HepG2 (cell line): ENCODE results near the gene TTC8. TPM values are rescaled to one million over a fixed set of nuclear protein-coding genes. Genes with fewer than 3 reads are reported as not detected.

Source experiments
- ATAC-seq: fragments of 200-7000 bp; cut with Tn5 transposase; 3 replicates; pipeline ENCODE4 v1.9.1; 2020; ENCODE audit warnings: mild to moderate bottlenecking, moderate library complexity
- BruUV-seq: library from RNA; stranded (reverse); fragments of 400-500 nt; replicated peaks from 2 replicates; lab custom pipeline; 2021; lab: Mats Ljungman, UMichigan
- CTCF ChIA-PET: fragments of 300-600 bp; formaldehyde crosslinking; extraction: SDS; loops from one replicate; lab custom pipeline; 2021; ENCODE audit warnings: low total read pairs, inconsistent platforms, low intra/inter-chr PET ratio; lab: Yijun Ruan, JAX
- POLR2A ChIA-PET: fragments of 350-600 bp; sonication (Branson Sonifier 250); formaldehyde crosslinking; loops from one replicate; lab custom pipeline; 2020; ENCODE audit warnings: antibody characterized with exemption, inconsistent platforms; lab: Yijun Ruan, JAX
- DNase-seq: peaks from one replicate; pipeline ENCODE4 v3.0.0-alpha.2; 2015; ENCODE audit warnings: low spot score
- FAIRE-seq: peaks from 3 replicates; lab custom pipeline; 2011; peaks lifted over from hg19 to GRCh38; lab: Jason Lieb, UNC
- H2AFZ ChIP-seq: one replicate; pipeline ENCODE4 v1.6.1; 2011; ENCODE audit warnings: low read length, inconsistent platforms
- H3K27ac ChIP-seq: fragments of 300-600 bp; 3 replicates; pipeline ENCODE4 v1.8.0; 2011; ENCODE audit warnings: mixed run types, mild to moderate bottlenecking, mixed read lengths, low read length, inconsistent platforms; ENCODE audit not compliant: insufficient read depth; ENCODE audit errors: extremely low read length
- H3K27me3 ChIP-seq, 2 experiments: fragments of 200-600 bp in 1 of 2; 2 replicates in 1 of 2; 3 replicates in 1 of 2; pipeline versions ENCODE4 v1.6.0 to v1.8.0; 2011; ENCODE audit warnings: low read length in 2 of 2, mild to moderate bottlenecking in 2 of 2, moderate library complexity in 2 of 2, inconsistent platforms in 1 of 2; ENCODE audit not compliant: insufficient read depth in 2 of 2, control insufficient read depth in 1 of 2
- H3K36me3 ChIP-seq, 2 experiments: fragments of 200-600 bp in 1 of 2; replicated peaks in 1 of 2; 2 replicates in 1 of 2; 3 replicates in 1 of 2; pipeline versions ENCODE4 v1.5.1 to v1.8.0; 2011; ENCODE audit warnings: low read length in 2 of 2, inconsistent platforms in 1 of 2; ENCODE audit not compliant: insufficient read depth in 2 of 2, control insufficient read depth in 1 of 2
- H3K4me1 ChIP-seq: 2 replicates; pipeline ENCODE4 v1.5.1; 2012; ENCODE audit warnings: low read length, inconsistent platforms; ENCODE audit not compliant: insufficient read depth
- H3K4me2 ChIP-seq: 2 replicates; pipeline ENCODE4 v1.6.0; 2011; ENCODE audit warnings: low read depth, low read length, inconsistent platforms
- H3K4me3 ChIP-seq, 3 experiments: fragments of 200-600 bp in 1 of 3; sonication (generic), shearing (Covaris generic) in 1 of 3; replicated peaks in 1 of 3; 2 replicates each; pipeline ENCODE4 v1.5.1; 2011 to 2016; ENCODE audit warnings: low read length in 3 of 3, inconsistent platforms in 2 of 3, low read depth in 2 of 3, mild to moderate bottlenecking in 2 of 3, control low read depth in 1 of 3, mixed read lengths in 1 of 3; ENCODE audit not compliant: insufficient read depth in 1 of 3
- H3K79me2 ChIP-seq: one replicate; pipeline ENCODE4 v1.6.1; 2011; ENCODE audit warnings: low read length, inconsistent platforms; ENCODE audit not compliant: insufficient read depth
- H3K9ac ChIP-seq: 2 replicates; pipeline ENCODE4 v1.6.0; 2011; ENCODE audit warnings: mild to moderate bottlenecking, low read depth, low read length, inconsistent platforms; ENCODE audit not compliant: insufficient read depth
- H3K9me3 ChIP-seq: 2 replicates; pipeline ENCODE4 v1.5.1; 2012; ENCODE audit warnings: mild to moderate bottlenecking, low read length
- H4K20me1 ChIP-seq: 2 replicates; pipeline ENCODE4 v1.6.0; 2011; ENCODE audit warnings: inconsistent platforms, mild to moderate bottlenecking, low read length, moderate library complexity; ENCODE audit not compliant: insufficient read depth
- CEBPB ChIP-seq: IDR thresholded peaks from 2 replicates; pipeline ENCODE4 v1.6.1; 2011; ENCODE audit warnings: low read depth, low read length, improper control_type of control experiment, borderline replicate concordance
- HNRNPUL1 ChIP-seq: fragments of 200-400 bp; formaldehyde crosslinking; IDR thresholded peaks from 2 replicates; pipeline ENCODE4 v1.6.1; 2017; ENCODE audit warnings: low read depth, mild to moderate bottlenecking, low read length, moderate library complexity
- KLF9 ChIP-seq: IDR thresholded peaks from 2 replicates; pipeline ENCODE4 v1.6.1; 2016; ENCODE audit warnings: low read depth
- NCOA5 ChIP-seq: sonication (generic); formaldehyde crosslinking; IDR thresholded peaks from 2 replicates; pipeline ENCODE4 v1.4.0; 2020; ENCODE audit warnings: missing genetic modification reagents
- PITX1 ChIP-seq: sonication (generic); formaldehyde crosslinking; IDR thresholded peaks from 2 replicates; pipeline ENCODE4 v1.5.1; 2020; ENCODE audit warnings: mild to moderate bottlenecking, missing genetic modification reagents
- RAD51 ChIP-seq: fragments of 450-650 bp; IDR thresholded peaks from 2 replicates; pipeline ENCODE4 v1.6.1; 2016; ENCODE audit warnings: borderline replicate concordance
- RORA ChIP-seq: sonication (generic); formaldehyde crosslinking; IDR thresholded peaks from 2 replicates; pipeline ENCODE4 v1.5.0; 2020; ENCODE audit warnings: mild to moderate bottlenecking, missing genetic modification reagents, moderate library complexity
- THYN1 ChIP-seq: sonication (generic); formaldehyde crosslinking; IDR thresholded peaks from 2 replicates; pipeline ENCODE4 v1.8.1; 2023; ENCODE audit warnings: low read depth, mild to moderate bottlenecking, moderate library complexity, missing genetic modification reagents, borderline replicate concordance
- ZBTB20 ChIP-seq: sonication (generic); formaldehyde crosslinking; IDR thresholded peaks from 2 replicates; pipeline ENCODE4 v1.8.1; 2023; ENCODE audit warnings: missing genetic modification reagents, low read depth, mild to moderate bottlenecking, borderline replicate concordance
- ZC3H4 ChIP-seq: sonication (generic); formaldehyde crosslinking; IDR thresholded peaks from 2 replicates; pipeline ENCODE4 v1.4.0; 2020; ENCODE audit warnings: missing genetic modification reagents, borderline replicate concordance
- ZFYVE20 ChIP-seq: sonication (generic); formaldehyde crosslinking; IDR thresholded peaks from 2 replicates; pipeline ENCODE4 v1.8.0; 2023; ENCODE audit warnings: low read depth, mild to moderate bottlenecking, moderate library complexity, missing genetic modification reagents, borderline replicate concordance
- ZKSCAN5 ChIP-seq: sonication (generic); formaldehyde crosslinking; IDR thresholded peaks from 2 replicates; pipeline ENCODE4 v1.5.1; 2020; ENCODE audit warnings: mild to moderate bottlenecking, missing genetic modification reagents
- ZNF558 ChIP-seq: sonication (generic); formaldehyde crosslinking; IDR thresholded peaks from 2 replicates; pipeline ENCODE4 v1.9.0; 2022; ENCODE audit warnings: mild to moderate bottlenecking, missing genetic modification reagents, borderline replicate concordance
- WGBS: methylation state at CpG from one replicate; pipeline ENCODE4 v1.1.6; 2017; ENCODE audit warnings: low lambda C conversion rate; 5-methylcytosine and 5-hydroxymethylcytosine counted together
- in situ Hi-C: cut with HindIII; loops from 2 replicates; pipeline ENCODE4 v1.10.0; 2017; ENCODE audit warnings: low pct_unique_long_range_greater_than_20kb; ENCODE audit not compliant: extremely low pct_ligation_motif_present
- intact Hi-C: fragments of 100-400 bp; cut with micrococcal nuclease; formaldehyde crosslinking; loops from one replicate; pipeline ENCODE4 v1.10.0; 2022; ENCODE audit not compliant: unreplicated experiment
- polyA plus RNA-seq, 8 experiments: library from polyadenylated mRNA; depleted of rRNA in 3 of 8; stranded (reverse) in 7 of 8; unstranded in 1 of 8; fragments of >200 nt; fragmentation: Illumina TruSeq in 4 of 8; extraction: Trizol in 4 of 8; gene quantifications; 2 replicates each; pipeline versions ENCODE4 v1.2.1 to v1.2.3, GENCODE V29; 2011 to 2016; ENCODE audit warnings: low read depth in 4 of 8, missing spikeins in 1 of 8, mixed read lengths in 1 of 8; ENCODE audit not compliant: insufficient read depth in 1 of 8
- total RNA-seq, 5 experiments: library from RNA; depleted of rRNA; stranded (reverse); fragments of >200 nt; fragmentation: Illumina TruSeq; extraction: Trizol; gene quantifications; 2 replicates each; pipeline ENCODE4 v1.2.3, GENCODE V29; 2016; ENCODE audit warnings: low read depth in 1 of 5
- TF ChIP-seq, protein P1 (sequence below): fragments of 450-650 bp; IDR thresholded peaks from 2 replicates; pipeline ENCODE4 v1.6.1; 2017
- TF ChIP-seq, protein P2 (sequence below): sonication (generic); formaldehyde crosslinking; IDR thresholded peaks from 2 replicates; pipeline ENCODE4 v1.5.1; 2020; ENCODE audit warnings: missing genetic modification reagents, mild to moderate bottlenecking, borderline replicate concordance

Gene TTC8
- total and polyA plus RNA-seq, 2 of the 13 experiments (the other 11 are each of a cell fraction or from before 2014, with no cell fraction given) = 13.8 to 15.2 TPM

DNA sequence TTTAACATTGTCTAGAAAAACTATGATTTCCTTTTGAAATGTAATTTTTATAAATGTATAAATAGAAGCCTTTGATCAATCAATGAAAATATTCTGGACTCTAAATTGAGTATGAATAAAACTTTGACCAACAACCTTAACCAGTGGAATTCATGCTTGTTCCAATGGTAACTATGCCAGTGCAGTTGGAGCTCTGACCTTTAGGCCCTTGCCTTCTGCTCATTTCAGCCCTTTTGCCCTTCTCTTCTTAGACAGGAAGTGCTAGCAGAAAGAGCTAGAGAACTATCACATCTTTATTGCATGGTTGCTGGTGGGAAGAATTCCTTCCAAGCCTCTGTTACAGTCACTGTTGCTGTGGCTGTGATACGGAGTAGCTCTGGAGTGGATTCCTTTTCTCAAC lies 39.7 kb downstream of the TTC8 start:
- Histone ChIP-seq H3K4me1 (no peaks in the 10 kb centered on the region), H3K27ac (no peak overlapping the region), H3K36me3 (no peaks in the 10 kb centered on the region; a peak in 1 of 5 replicates), H3K79me2 (no peaks in the 10 kb centered on the region), H4K20me1 (no peaks in the 10 kb centered on the region), H3K4me3 (no peak overlapping the region), H2AFZ (no peak overlapping the region), H3K9ac (no peak overlapping the region), H3K4me2 (no peak overlapping the region), H3K9me3 (no peaks in the 10 kb centered on the region), H3K27me3 (no peaks in the 10 kb centered on the region)
- in situ Hi-C loops (no loop called here), intact Hi-C loops (no loop called here)
- no peak for TF ChIP-seq ZBTB20 (CRISPR knock-in tag)
- no peak for TF ChIP-seq ZC3H4 (CRISPR knock-in tag)
- no peak for TF ChIP-seq KLF9
- POLR2A ChIA-PET = no interaction called here
- no TSS peak for BruUV-seq
- 100% methylated on average over 1 of the region's 1 CpG for WGBS
- ATAC-seq (no peak), DNase-seq (no peak), FAIRE-seq (no peak)
- CTCF ChIA-PET = no interaction called here

DNA sequence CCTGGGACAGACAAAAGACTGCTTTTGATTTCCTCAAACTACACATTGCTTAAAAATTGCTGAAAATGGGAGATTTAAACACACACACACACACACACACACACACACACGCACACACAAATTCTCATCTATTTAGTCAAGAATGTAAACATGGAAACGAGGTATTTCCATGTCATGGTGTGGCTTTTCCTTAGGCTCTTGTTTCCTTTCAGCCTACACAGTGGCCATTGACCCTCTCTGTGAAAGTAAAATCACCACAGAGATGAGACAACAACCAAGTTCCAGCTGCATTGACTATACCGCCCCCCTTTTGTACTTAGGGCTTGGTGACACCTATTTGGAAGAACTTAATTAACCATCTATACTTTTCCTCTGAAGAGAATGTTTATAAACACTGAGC lies 41.9 kb downstream of the TTC8 start:
- TF ChIP-seq RAD51 (no peak), ZKSCAN5 (CRISPR knock-in tag) (no peak), NCOA5 (no peak), ZNF558 (CRISPR knock-in tag) (no peak), ZFYVE20 (CRISPR knock-in tag) (no peak), HNRNPUL1 (no peak), PITX1 (CRISPR knock-in tag) (no peak), RORA (CRISPR knock-in tag) (no peak), CEBPB (no peak), THYN1 (CRISPR knock-in tag) (no peak)
- TF ChIP-seq, protein P1, sequence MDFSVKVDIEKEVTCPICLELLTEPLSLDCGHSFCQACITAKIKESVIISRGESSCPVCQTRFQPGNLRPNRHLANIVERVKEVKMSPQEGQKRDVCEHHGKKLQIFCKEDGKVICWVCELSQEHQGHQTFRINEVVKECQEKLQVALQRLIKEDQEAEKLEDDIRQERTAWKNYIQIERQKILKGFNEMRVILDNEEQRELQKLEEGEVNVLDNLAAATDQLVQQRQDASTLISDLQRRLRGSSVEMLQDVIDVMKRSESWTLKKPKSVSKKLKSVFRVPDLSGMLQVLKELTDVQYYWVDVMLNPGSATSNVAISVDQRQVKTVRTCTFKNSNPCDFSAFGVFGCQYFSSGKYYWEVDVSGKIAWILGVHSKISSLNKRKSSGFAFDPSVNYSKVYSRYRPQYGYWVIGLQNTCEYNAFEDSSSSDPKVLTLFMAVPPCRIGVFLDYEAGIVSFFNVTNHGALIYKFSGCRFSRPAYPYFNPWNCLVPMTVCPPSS = no peak
- TF ChIP-seq, protein P2, sequence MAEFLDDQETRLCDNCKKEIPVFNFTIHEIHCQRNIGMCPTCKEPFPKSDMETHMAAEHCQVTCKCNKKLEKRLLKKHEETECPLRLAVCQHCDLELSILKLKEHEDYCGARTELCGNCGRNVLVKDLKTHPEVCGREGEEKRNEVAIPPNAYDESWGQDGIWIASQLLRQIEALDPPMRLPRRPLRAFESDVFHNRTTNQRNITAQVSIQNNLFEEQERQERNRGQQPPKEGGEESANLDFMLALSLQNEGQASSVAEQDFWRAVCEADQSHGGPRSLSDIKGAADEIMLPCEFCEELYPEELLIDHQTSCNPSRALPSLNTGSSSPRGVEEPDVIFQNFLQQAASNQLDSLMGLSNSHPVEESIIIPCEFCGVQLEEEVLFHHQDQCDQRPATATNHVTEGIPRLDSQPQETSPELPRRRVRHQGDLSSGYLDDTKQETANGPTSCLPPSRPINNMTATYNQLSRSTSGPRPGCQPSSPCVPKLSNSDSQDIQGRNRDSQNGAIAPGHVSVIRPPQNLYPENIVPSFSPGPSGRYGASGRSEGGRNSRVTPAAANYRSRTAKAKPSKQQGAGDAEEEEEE (CRISPR knock-in tag) = no peak
- TF ChIP-seq, all 625 proteins: peak for 0
- BruUV-seq = no TSS peak
- Histone ChIP-seq H3K79me2 (no peaks in the 10 kb centered on the region), H3K9ac (no peak overlapping the region), H3K27me3 (no peaks in the 10 kb centered on the region), H3K36me3 (peaks cover 2 to 4% of the 10 kb centered on the region in 2 experiments; a peak in 2 of 5 replicates), H4K20me1 (no peaks in the 10 kb centered on the region), H3K4me1 (no peaks in the 10 kb centered on the region), H3K4me2 (no peak overlapping the region), H2AFZ (no peak overlapping the region), H3K27ac (no peak overlapping the region), H3K9me3 (no peaks in the 10 kb centered on the region), H3K4me3 (no peak overlapping the region)
- CTCF ChIA-PET = no interaction called here
- POLR2A ChIA-PET = no interaction called here
- DNase-seq (no peak), ATAC-seq (no peak), FAIRE-seq (no peak)
- 89% methylated on average over 3 of the region's 3 CpGs for WGBS
- intact Hi-C loops (no loop called here), in situ Hi-C loops (no loop called here)
